HG03097 (cell line): ENCODE data around the gene PSMD9.
"Not testable (repeated sequence)": the region's sequence is repeated elsewhere in the genome, so short reads cannot be mapped to it uniquely, and the experiment has no call there.

Source experiments
- ATAC-seq: cut with Tn5 transposase; IDR thresholded peaks from one replicate; pipeline ENCODE4 v1.9.1; 2021; ENCODE audit not compliant: unreplicated experiment, low FRiP score

Gene PSMD9

GRCh38 chr12:121917950-121918678 is 29.5 kb downstream of the PSMD9 start, which contains the start of gene CFAP251:
CFAP251 (plus strand) TSS chr12:121918592; CDS start chr12:121921306, 2,714 bp downstream.
- ATAC-seq: peak; percentile 92

GRCh38 chr12:121918679-121919038 is 30.1 kb downstream of the PSMD9 start:
- peak; percentile 23 for ATAC-seq

DNA sequence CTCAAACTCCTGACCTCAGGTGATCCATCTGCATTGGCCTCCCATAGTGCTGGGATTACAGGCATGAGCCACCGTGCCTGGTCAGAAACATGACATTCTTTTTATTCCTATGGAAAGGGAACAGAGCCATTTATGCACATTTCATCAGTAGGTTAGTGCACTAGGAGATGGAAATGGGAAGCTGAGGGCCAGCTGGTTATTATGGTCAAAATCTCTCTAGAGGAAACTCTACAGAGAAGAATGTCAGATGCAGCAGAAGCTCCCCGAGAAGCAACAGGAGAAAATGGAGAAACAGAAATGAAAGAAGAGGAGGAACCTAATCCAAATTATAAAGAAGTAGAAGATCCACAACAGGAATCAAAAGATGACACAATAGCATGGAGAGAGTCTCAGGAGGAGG is 32.5 kb downstream of the PSMD9 start:
- no peak for ATAC-seq

- ATAC-seq: no peak
Observed at GRCh38 chr12:121925358-121925695, 36.7 kb downstream of the PSMD9 start.

- ATAC-seq: no peak
Observed at GRCh38 chr12:121926874-121927706, 38.5 kb downstream of the PSMD9 start.

GRCh38 chr12:121927813-121928212 is 39.2 kb downstream of the PSMD9 start:
- no peak for ATAC-seq

GRCh38 chr12:121929545-121929944 is 41.0 kb downstream of the PSMD9 start:
- not testable (repeated sequence) for ATAC-seq

DNA sequence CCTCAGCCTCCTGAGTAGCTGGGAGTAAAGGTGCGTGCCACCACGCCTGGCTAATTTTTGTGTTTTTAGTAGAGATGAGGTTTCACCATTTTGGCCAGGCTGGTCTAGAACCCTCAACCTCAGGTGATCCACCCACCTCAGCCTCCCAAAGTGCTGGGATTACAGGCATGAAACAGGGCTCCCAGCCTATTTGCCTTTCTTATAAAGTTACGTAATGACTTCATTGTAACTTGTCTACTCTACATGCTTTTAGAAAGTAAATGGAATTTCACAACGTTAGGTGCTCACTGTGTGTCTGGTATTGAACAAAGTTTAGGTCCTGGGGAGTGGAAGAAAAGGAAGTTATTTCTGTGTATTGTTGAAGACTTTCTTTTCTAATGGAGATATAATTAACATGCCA is 42.3 kb downstream of the PSMD9 start:
- ATAC-seq: no peak

- no peak for ATAC-seq
Observed at GRCh38 chr12:121932176-121932536, 43.6 kb downstream of the PSMD9 start.

DNA sequence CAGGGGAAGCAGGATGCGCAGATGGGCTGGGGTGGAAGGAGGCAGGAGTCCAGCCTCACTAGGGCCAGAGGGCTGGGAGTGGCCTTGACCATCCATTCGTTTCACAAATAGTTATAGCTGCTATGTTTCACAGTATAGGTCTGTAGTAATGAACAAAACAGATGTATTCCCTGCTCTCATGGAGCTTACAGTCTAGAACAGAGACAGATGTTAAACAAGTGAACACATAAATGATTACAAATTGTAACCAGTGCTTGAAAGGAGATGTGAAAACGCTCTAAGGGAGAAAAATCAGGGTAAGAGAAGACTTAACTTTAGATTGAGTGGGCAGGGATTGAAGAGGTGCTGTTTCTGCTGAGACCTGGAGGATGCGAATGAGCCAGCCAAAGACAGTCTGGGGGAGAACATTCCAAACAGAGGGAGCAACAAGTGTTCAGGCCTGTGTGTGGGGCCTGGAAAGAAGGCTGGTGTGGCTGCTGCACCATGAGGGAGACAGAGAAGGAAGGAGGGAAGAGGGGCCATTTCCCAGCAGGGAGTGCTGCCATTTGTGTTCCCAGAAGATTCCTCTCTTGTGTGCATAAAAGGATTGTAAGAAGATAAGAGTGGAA is 44.4 kb downstream of the PSMD9 start:
- no peak for ATAC-seq

DNA sequence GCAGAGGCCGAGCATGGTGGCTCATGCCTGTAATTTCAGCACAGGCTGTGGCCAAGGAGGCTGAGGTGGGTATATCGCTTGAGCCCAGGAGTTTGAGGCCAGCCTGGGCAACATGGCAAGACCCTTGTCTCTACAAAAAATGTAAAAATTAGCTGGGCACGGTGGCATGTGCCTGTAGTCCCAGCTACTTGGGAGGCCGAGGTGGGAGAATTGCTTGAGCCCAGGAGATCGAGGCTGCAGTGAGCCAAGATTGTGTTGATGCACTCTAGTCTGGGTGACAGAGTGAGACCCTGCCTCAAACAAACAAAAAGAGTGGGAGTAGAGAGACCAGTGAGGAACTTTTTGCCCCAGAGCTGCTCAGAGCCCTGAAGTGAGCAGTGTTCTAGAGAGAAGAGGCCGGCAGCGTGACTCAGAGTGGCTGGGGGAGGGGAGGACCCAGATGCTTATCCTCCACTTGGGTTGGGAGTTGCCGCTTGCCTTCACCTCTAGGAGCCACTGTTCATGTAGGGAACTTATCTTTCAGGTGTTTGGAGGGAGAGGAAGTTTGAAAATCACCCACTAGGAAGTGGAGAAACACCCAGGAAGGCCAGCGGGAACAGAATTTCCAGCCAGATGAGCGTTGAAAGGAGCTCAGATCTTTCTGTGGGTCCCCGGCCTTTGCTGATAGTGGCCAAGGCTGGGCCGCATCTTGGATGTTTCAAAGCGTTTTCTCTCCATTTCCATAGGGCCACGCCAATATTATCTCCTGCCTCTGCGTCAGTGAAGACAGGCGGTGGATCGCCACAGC is 45.1 kb downstream of the PSMD9 start:
- no peak for ATAC-seq

- no peak for ATAC-seq
Observed at GRCh38 chr12:121934309-121934664, 45.7 kb downstream of the PSMD9 start.

- ATAC-seq: no peak
Observed at GRCh38 chr12:121937654-121938053, 49.1 kb downstream of the PSMD9 start.

GRCh38 chr12:121939186-121939585 is 50.6 kb downstream of the PSMD9 start:
- no peak for ATAC-seq

- ATAC-seq: no peak
Observed at GRCh38 chr12:121939992-121940766, 51.6 kb downstream of the PSMD9 start.

DNA sequence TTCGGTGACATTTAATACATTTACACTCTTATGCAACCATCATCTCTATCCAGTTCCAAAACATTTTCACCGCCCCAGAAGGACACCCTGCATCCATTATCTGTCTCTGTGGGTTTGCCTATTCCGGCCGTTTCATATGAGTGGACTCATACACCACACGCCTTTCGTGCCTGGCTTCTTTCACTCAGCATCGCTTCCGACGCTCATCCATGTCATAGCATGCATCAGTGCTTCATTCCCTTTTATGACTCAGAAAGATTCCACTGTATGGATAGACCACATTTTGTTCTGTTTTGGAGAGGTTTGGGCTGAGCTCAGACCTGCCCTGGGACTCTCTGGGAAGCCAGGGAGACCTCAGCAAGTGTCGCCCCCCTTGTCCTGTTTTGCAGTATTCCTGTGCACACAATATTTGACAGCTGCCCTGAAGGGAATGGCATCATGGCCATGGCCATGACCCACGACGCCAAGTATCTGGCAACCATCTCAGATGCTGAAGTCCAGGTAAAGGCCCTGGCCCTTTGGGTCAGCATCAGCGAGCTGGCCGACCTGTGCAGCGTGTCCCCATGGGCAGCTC is 53.6 kb downstream of the PSMD9 start:
- no peak for ATAC-seq

DNA sequence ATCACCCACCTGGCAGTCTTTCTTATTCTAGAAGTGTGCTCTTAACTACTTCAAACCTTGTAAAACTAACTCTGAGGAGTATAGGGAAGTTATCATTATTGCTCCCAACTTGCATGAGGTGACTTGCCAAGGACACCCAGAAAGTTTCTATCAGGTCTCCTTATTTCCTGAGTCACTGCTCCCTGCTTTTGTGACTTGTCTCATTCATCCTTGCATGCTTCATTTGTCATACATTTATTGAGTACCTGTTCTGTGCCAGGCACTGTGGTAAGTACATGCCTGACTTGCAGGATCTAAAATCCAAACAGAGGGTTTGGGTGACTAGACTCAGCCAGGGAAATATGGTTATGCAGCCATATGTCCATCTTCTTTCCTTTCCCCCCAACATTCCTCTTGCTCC is 55.3 kb downstream of the PSMD9 start:
- ATAC-seq: no peak

DNA sequence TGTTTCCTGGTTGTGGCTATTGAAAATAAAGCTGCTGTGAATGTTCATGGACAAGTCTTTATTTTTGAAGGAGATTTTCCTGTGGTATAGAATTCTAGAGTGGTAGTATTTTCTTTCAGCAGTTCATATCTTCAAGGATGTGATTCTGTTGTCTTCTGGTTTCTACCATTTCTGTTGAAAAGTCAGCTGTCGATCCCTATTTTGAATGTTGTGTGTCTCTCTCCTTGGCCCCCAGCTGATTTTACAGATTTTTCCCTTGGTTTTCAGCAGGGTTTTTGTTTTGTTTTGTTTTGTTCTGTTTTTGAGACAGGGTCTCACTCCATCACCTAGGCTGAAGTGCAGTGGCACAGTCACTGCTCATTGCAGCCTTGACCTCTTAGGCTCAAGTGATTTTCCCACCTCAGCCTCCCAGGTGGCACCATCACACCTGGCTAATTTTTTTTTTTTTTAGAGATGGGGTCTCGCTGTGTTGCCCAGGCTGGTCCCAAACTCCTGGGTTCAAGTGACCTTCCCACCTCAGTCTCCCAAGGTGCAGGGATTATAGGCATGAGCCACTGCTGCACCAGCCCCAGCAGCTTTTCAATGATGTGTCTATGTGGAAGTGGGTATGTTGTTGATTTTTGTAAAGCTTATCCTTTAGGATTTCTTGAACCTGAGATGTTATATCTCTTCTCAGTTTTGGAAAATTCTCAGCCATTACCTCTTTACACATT is 57.9 kb downstream of the PSMD9 start:
- no peak for ATAC-seq

- no peak for ATAC-seq
Observed at GRCh38 chr12:121947981-121948380, 59.4 kb downstream of the PSMD9 start.
